SK-N-SH treated with all-trans-retinoic acid at 6 μM for 48 hours (cell line): Measurements from ENCODE around the gene THAP3.

Experiments used
- ATAC-seq: fragments of 200-7000 bp; cut with Tn5 transposase; 3 replicates; pipeline ENCODE4 v1.9.1; 2020; ENCODE audit warnings: mild to moderate bottlenecking, moderate library complexity
- ARNTL ChIP-seq: fragments of 450-650 bp; formaldehyde crosslinking; IDR thresholded peaks from 2 replicates; pipeline ENCODE4 v1.5.0; 2020; ENCODE audit warnings: low read depth, mild to moderate bottlenecking, moderate library complexity, borderline replicate concordance
- BACH2 ChIP-seq: fragments of 250-450 bp; sonication (Bioruptor Pico); IDR thresholded peaks from 2 replicates; pipeline ENCODE4 v1.9.0; 2021; ENCODE audit warnings: mild to moderate bottlenecking, borderline replicate concordance
- GLIS3 ChIP-seq: fragments of 250-450 bp; sonication (Bioruptor Pico); IDR thresholded peaks from 2 replicates; pipeline ENCODE4 v1.5.0; 2020; ENCODE audit warnings: mild to moderate bottlenecking, moderate library complexity
- ISL1 ChIP-seq: fragments of 250-450 bp; sonication (Bioruptor Pico); IDR thresholded peaks from 2 replicates; pipeline ENCODE4 v2.1.2; 2022; ENCODE audit warnings: mild to moderate bottlenecking, moderate library complexity
- OSR1 ChIP-seq: fragments of 250-450 bp; sonication (Bioruptor Pico); IDR thresholded peaks from 2 replicates; pipeline ENCODE4 v1.8.0; 2022; ENCODE audit warnings: moderate library complexity, mild to moderate bottlenecking, inconsistent platforms
- PATZ1 ChIP-seq: fragments of 250-450 bp; sonication (Bioruptor Pico); IDR thresholded peaks from 2 replicates; pipeline ENCODE4 v1.8.0; 2020; ENCODE audit warnings: mild to moderate bottlenecking, moderate library complexity, borderline replicate concordance
- PPARA ChIP-seq: fragments of 250-450 bp; sonication (Bioruptor Pico); IDR thresholded peaks from 2 replicates; pipeline ENCODE4 v1.5.0; 2020; ENCODE audit warnings: mild to moderate bottlenecking, borderline replicate concordance
- SNAI2 ChIP-seq: fragments of 250-450 bp; sonication (Bioruptor Pico); IDR thresholded peaks from 2 replicates; pipeline ENCODE4 v1.5.0; 2020; ENCODE audit warnings: mild to moderate bottlenecking, moderate library complexity
- TCF4 ChIP-seq: fragments of 250-450 bp; sonication (Bioruptor Pico); IDR thresholded peaks from 2 replicates; pipeline ENCODE4 v1.8.0; 2021; ENCODE audit warnings: mild to moderate bottlenecking, moderate library complexity, borderline replicate concordance
- ZC3H10 ChIP-seq: fragments of 250-450 bp; sonication (Bioruptor Pico); IDR thresholded peaks from 2 replicates; pipeline ENCODE4 v1.5.1; 2021; ENCODE audit warnings: mild to moderate bottlenecking, moderate library complexity
- ZFP3 ChIP-seq: fragments of 250-450 bp; sonication (Bioruptor Pico); IDR thresholded peaks from 2 replicates; pipeline ENCODE4 v1.5.0; 2020; ENCODE audit warnings: mild to moderate bottlenecking, moderate library complexity
- ZNF565 ChIP-seq: fragments of 450-650 bp; formaldehyde crosslinking; conservative IDR thresholded peaks from 2 replicates; pipeline ENCODE4 v1.5.0; 2020; ENCODE audit warnings: low read depth, mild to moderate bottlenecking, moderate library complexity
- ZNF70 ChIP-seq: fragments of 450-650 bp; formaldehyde crosslinking; IDR thresholded peaks from 2 replicates; pipeline ENCODE4 v1.5.0; 2020; ENCODE audit warnings: mild to moderate bottlenecking, moderate library complexity
- ZNF8 ChIP-seq: fragments of 450-650 bp; formaldehyde crosslinking; IDR thresholded peaks from 2 replicates; pipeline ENCODE4 v1.5.0; 2020; ENCODE audit warnings: mild to moderate bottlenecking, moderate library complexity
- TF ChIP-seq, protein P1 (sequence below): fragments of 250-450 bp; sonication (Bioruptor Pico); IDR thresholded peaks from 2 replicates; pipeline ENCODE4 v1.5.0; 2020; ENCODE audit warnings: mild to moderate bottlenecking, moderate library complexity
- TF ChIP-seq, protein P2 (sequence below): fragments of 250-450 bp; sonication (Bioruptor Pico); IDR thresholded peaks from 2 replicates; pipeline ENCODE4 v1.5.1; 2021; ENCODE audit warnings: mild to moderate bottlenecking, moderate library complexity
- TF ChIP-seq, protein P3 (sequence below): fragments of 250-450 bp; sonication (Bioruptor Pico); IDR thresholded peaks from 2 replicates; pipeline ENCODE4 v1.5.1; 2020; ENCODE audit warnings: low read depth, mild to moderate bottlenecking, moderate library complexity
- TF ChIP-seq, protein P4 (sequence below): fragments of 250-450 bp; sonication (Bioruptor Pico); IDR thresholded peaks from 2 replicates; pipeline ENCODE4 v1.8.0; 2021; ENCODE audit warnings: low read depth, mild to moderate bottlenecking, moderate library complexity, borderline replicate concordance

Gene THAP3

GRCh38 chr1:6674771-6675170 is 50.1 kb downstream of the THAP3 start:
- no peak for ATAC-seq
- TF ChIP-seq BACH2 (CRISPR knock-in tag) (no peak), ZC3H10 (CRISPR knock-in tag) (no peak), TCF4 (CRISPR knock-in tag) (no peak), ZFP3 (no peak), OSR1 (CRISPR knock-in tag) (no peak)
- TF ChIP-seq, protein P1, sequence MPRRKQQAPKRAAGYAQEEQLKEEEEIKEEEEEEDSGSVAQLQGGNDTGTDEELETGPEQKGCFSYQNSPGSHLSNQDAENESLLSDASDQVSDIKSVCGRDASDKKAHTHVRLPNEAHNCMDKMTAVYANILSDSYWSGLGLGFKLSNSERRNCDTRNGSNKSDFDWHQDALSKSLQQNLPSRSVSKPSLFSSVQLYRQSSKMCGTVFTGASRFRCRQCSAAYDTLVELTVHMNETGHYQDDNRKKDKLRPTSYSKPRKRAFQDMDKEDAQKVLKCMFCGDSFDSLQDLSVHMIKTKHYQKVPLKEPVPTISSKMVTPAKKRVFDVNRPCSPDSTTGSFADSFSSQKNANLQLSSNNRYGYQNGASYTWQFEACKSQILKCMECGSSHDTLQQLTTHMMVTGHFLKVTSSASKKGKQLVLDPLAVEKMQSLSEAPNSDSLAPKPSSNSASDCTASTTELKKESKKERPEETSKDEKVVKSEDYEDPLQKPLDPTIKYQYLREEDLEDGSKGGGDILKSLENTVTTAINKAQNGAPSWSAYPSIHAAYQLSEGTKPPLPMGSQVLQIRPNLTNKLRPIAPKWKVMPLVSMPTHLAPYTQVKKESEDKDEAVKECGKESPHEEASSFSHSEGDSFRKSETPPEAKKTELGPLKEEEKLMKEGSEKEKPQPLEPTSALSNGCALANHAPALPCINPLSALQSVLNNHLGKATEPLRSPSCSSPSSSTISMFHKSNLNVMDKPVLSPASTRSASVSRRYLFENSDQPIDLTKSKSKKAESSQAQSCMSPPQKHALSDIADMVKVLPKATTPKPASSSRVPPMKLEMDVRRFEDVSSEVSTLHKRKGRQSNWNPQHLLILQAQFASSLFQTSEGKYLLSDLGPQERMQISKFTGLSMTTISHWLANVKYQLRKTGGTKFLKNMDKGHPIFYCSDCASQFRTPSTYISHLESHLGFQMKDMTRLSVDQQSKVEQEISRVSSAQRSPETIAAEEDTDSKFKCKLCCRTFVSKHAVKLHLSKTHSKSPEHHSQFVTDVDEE (CRISPR knock-in tag): no peak
- TF ChIP-seq, protein P2, sequence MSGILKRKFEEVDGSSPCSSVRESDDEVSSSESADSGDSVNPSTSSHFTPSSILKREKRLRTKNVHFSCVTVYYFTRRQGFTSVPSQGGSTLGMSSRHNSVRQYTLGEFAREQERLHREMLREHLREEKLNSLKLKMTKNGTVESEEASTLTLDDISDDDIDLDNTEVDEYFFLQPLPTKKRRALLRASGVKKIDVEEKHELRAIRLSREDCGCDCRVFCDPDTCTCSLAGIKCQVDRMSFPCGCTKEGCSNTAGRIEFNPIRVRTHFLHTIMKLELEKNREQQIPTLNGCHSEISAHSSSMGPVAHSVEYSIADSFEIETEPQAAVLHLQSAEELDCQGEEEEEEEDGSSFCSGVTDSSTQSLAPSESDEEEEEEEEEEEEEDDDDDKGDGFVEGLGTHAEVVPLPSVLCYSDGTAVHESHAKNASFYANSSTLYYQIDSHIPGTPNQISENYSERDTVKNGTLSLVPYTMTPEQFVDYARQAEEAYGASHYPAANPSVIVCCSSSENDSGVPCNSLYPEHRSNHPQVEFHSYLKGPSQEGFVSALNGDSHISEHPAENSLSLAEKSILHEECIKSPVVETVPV (CRISPR knock-in tag): no peak
- TF ChIP-seq, protein P3, sequence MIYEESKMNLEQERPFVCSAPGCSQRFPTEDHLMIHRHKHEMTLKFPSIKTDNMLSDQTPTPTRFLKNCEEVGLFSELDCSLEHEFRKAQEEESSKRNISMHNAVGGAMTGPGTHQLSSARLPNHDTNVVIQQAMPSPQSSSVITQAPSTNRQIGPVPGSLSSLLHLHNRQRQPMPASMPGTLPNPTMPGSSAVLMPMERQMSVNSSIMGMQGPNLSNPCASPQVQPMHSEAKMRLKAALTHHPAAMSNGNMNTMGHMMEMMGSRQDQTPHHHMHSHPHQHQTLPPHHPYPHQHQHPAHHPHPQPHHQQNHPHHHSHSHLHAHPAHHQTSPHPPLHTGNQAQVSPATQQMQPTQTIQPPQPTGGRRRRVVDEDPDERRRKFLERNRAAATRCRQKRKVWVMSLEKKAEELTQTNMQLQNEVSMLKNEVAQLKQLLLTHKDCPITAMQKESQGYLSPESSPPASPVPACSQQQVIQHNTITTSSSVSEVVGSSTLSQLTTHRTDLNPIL (CRISPR knock-in tag): no peak

DNA sequence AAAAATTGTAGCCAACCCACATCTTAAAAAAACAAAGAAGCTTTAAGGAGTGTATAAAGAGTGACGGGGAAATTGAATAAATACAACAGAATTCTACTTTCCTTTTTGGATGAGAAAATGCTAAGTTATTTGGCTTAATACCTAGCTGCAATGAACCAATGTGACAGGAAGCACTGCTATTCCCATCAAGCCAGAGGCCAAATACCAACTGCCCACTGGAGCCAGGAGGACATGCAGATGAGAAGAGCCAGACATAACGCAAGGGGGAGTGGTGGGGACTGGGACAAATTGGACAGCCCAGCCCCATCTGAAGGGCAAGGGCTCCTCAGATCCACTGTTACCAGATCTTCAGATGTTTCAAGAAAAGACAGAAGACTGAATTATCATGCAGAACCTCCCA is 51.3 kb downstream of the THAP3 start:
- ATAC-seq: no peak
- TF ChIP-seq ZNF8 (CRISPR knock-in tag): no peak
- TF ChIP-seq ZC3H10 (CRISPR knock-in tag): no peak
- TF ChIP-seq BACH2 (CRISPR knock-in tag): no peak
- TF ChIP-seq, protein P4, sequence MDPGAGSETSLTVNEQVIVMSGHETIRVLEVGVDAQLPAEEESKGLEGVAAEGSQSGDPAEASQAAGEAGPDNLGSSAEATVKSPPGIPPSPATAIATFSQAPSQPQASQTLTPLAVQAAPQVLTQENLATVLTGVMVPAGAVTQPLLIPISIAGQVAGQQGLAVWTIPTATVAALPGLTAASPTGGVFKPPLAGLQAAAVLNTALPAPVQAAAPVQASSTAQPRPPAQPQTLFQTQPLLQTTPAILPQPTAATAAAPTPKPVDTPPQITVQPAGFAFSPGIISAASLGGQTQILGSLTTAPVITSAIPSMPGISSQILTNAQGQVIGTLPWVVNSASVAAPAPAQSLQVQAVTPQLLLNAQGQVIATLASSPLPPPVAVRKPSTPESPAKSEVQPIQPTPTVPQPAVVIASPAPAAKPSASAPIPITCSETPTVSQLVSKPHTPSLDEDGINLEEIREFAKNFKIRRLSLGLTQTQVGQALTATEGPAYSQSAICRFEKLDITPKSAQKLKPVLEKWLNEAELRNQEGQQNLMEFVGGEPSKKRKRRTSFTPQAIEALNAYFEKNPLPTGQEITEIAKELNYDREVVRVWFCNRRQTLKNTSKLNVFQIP (CRISPR knock-in tag): no peak
- TF ChIP-seq ZNF565 (CRISPR knock-in tag): no peak
- no peak for TF ChIP-seq PPARA
- no peak for TF ChIP-seq ZNF70 (CRISPR knock-in tag)
- TF ChIP-seq, protein P1 (CRISPR knock-in tag): no peak
- no peak for TF ChIP-seq TCF4 (CRISPR knock-in tag)
- TF ChIP-seq ISL1: no peak
- TF ChIP-seq PATZ1 (CRISPR knock-in tag): no peak
- TF ChIP-seq, protein P3 (CRISPR knock-in tag): no peak
- TF ChIP-seq, protein P2 (CRISPR knock-in tag): no peak
- no peak for TF ChIP-seq GLIS3 (CRISPR knock-in tag)
- TF ChIP-seq SNAI2 (CRISPR knock-in tag): no peak
- no peak for TF ChIP-seq ARNTL (CRISPR knock-in tag)
